T1000 (cell line): Measurements from ENCODE around the gene CACNB3.

ENCODE experiments used
- DNase-seq: peaks from one replicate; lab custom pipeline; 2025; ENCODE audit warnings: mixed read lengths; lab: John Stamatoyannopoulos, UW

CACNB3 gene

GRCh38 chr12:48817873-48818830 lies at the start of gene CACNB3:
Gene CACNB3 (plus strand): TSS chr12:48818496. CDS start chr12:48818930, 434 bp downstream.
- no peak for DNase-seq

DNA sequence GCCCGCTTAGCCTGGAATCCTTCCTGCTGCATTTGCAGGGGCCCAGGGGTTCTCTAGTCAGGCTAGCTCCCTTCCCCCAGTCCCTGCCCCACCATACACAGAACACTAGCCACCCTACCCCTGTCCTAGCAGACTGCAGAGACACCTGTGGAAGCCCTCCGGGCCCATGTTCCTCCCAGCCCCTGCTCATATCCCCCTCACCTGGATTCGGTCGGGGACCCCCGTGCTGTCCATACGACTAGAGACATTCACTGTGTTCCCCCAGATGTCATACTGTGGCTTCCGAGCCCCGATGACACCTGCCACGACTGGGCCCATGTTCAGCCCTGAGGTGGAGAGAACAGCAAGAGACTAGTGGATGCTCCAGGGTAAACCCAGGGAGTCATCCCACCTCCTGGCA lies 49.6 kb upstream of the CACNB3 start:
- no peak for DNase-seq

- DNase-seq, result no peak
Measured at GRCh38 chr12:48770756-48771155, 47.5 kb upstream of the CACNB3 start.

GRCh38 chr12:48771588-48772112 lies 46.6 kb upstream of the CACNB3 start:
- DNase-seq, result no peak

DNA sequence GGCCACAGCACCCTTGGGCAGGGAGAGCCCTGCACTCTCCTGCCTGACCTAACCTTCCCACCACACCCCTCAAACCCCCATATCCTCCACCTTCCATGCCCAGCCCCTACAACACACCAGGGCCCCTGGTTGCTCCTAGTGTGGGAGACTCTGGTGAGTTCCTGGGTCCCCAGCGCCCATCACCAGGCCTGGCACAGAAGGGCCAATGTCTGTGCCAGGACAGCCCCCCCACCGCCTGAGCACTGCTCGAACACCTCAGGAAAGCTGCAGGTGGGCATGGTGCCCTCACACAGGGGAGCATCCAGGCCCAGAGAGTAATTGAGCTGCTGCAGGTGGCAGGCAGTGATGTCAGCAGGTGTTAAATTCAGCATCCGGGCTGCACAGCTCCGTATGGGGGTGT lies 44.6 kb upstream of the CACNB3 start:
- DNase-seq, result no peak

- no peak for DNase-seq
Measured at GRCh38 chr12:48774516-48774915, 43.8 kb upstream of the CACNB3 start.

DNA sequence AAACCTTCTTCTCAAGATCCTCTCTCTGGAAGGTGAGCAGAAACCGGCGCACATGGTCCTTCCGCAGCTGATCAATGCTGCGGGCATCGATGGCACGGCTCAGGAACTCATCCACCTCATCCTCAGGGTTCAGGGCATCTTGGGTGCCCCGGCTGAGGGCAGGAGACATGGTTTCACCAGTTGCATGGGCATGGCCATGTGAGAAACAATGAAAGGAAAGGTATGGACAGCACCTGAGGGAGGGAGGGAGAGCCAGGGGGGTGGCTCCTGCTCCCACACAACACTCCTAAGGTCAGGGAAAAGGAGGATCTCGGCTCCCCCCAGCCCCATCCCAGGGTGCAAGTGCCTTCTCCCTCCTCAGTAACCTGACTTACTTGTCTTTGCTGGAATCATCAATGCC lies 43.0 kb upstream of the CACNB3 start:
- no peak for DNase-seq

DNA sequence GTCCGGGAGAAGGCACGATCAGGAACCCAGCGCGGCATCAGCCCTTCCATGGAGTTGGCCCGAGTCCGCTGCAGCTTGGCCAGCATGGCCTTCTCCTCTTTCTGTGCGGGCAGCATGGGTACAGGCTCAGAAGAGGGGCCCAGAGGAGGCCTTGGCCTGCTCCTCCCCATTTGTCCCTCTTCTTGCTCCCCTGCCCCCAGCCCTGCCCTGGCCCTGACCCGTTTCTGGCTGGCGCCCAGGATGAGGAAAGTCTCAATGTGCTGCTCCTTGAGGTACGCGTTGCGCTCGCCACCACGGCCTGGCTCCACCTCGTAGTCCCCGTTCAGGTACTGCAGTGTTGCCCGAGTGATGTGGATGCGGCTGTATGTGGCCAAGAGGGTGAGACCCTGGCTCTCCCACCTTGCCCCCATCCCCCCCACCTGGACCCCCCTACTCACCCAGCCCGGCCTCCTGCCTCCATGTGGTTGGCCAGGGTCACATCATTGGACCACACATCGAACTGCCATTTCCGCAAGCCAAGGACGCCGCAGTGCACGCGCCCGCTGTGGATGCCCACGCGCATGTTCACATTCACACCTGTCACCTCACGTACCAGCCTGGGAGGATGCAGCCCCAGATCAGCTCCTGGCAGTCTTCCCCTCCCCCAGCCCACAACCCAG lies 42.2 kb upstream of the CACNB3 start:
- no peak for DNase-seq

- DNase-seq, result no peak
Measured at GRCh38 chr12:48776956-48777355, 41.3 kb upstream of the CACNB3 start.

- DNase-seq, result no peak
Measured at GRCh38 chr12:48777501-48778400, 40.5 kb upstream of the CACNB3 start.

DNA sequence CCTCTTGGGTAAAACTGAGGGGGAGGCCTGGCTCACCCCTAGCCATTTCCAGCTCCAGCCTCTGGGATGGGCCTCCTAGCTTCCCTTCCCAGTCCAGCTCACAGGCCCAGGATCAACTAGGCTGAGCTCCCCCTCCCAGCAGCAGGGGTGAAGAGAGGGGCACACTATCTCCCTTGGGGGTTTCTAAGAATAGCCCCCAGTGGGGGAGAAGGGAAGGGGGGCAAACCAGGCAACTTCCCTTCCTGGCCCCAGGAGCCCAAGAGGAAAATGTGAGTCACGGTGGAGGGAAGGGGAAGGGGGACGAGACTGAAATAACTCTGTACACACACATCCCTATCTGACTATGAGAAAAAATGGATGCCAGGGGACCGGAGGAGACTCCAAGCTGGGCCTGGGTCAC lies 38.4 kb upstream of the CACNB3 start:
- no peak for DNase-seq

DNA sequence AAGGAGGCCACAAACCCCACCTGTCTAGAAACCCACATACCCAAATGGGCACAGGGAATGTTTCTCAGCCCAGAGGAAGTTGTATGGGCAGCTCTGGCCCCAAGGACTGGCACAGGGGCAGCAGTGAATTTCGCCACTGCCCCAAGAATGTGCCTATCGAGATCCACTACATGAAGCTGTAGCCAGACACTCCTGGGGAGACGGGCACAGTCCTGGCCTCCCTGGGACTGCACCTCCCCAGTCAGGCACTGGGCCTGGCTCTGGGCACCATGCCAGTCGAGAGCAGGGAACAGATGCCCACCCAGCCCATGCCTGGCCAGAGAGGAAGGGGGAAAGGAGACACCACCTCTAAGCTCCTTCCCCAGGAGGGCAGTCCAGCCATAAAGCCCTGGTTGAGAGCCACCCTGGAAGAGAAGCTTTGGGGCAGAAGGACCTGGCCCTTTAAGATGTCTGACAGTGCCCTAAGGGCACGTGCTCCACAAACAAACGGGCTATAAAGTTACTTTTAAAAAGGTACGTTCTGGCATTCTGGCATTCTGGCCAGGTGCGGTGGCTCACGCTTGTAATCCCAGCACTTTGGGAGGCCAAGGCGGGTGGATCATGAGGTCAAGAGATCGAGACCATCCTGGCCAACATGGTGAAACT lies 37.8 kb upstream of the CACNB3 start:
- no peak for DNase-seq

GRCh38 chr12:48781750-48782456 lies 36.4 kb upstream of the CACNB3 start:
- no peak for DNase-seq

GRCh38 chr12:48782457-48783395 lies 35.6 kb upstream of the CACNB3 start:
- no peak for DNase-seq

DNA sequence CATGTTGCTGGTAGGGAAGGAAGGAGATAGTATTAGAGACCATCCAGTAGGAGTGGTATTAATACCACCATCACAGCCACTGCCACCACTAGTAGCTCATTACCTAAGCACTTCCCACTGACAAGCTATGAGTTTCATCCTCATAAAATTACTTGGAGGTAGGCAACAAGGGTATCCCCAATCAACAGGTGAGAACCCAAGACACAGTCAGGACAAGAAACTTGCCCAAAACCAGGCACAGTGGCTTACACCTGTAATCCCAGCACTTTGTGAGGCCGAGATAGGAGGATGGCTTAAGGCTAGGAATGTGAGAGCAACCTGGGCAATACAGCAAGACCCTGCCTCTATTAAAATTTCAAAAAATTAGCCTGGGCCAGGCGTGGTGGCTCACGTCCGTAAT lies 34.9 kb upstream of the CACNB3 start:
- no peak for DNase-seq

GRCh38 chr12:48786591-48787544 lies 31.4 kb upstream of the CACNB3 start:
- no peak for DNase-seq

DNA sequence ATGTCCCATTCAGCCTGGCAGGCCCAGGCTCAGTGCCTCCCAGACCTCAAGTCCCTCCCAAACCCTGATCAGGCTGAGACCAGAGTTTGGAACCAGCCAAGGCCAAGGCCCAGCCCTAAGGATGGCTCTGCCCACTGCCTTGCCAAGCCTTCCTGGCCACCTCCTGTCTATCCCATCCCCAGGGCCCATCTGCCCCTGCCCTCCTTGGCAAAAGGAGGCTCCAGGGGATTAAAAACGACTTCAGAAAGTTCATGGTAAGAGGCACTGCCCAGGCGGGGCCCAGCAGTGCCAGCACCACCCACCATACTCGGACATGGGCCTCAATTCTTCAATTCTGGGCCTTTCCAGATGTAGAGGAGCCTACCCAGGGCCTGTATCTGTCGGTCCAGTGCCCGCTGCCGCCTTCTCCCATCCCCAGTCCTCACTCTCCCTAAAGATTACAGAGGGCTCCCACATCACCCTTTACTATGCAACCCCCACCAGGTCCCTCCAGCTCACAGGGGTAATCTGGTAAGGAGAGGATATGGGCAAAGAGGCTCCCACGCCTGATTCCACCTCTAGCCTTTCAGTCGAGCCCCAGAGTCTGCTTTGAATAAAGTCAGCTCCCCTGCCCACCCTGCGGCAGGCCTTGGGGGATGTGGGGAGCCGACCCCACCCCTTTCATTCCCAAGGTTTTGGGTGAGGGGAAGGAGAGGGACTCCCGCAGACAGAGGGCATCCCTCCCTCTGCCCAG lies 30.3 kb upstream of the CACNB3 start:
- no peak for DNase-seq

GRCh38 chr12:48788524-48788853 lies 29.8 kb upstream of the CACNB3 start:
- DNase-seq, result no peak
